Measurements from ENCODE around the gene ALDH3B1.

Gene ALDH3B1

GRCh38 chr11:68047437-68048290 is 37.5 kb downstream of the ALDH3B1 start:
- no peak for DNase-seq

DNA sequence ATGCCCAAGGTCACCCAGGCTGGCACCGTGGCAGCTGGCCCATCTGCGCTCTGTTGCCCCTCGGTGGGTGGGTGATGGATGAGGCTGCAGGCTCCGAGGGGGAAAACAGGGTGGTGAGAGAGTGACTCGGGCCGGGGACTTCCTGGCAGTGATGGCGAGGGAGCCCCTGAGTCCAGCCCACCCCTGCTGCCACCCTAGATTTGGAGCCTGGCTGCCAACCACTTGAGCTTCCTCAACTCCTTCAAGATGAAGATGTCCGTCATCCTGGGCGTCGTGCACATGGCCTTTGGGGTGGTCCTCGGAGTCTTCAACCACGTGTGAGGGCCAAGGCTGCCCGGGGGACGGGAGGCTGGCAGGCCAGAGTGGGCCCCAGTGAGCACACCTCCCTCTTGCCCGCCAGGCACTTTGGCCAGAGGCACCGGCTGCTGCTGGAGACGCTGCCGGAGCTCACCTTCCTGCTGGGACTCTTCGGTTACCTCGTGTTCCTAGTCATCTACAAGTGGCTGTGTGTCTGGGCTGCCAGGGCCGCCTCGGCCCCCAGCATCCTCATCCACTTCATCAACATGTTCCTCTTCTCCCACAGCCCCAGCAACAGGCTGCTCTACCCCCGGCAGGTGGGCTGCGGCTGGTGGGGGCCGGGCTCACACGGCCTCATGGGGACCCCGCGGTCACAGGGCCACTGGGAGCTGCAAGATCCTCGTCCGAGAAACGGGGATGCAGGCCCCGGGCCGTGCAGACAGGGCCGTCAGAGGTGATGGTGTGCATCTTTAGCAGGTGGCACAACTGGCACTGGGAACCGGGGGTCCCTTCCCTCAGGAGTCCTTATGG is 38.8 kb downstream of the ALDH3B1 start:
- no peak for DNase-seq

- no peak for DNase-seq
These were observed 39.6 kb downstream of the ALDH3B1 start for GRCh38 chr11:68049509-68050370.

GRCh38 chr11:68050371-68050841 is 40.3 kb downstream of the ALDH3B1 start:
- no peak for DNase-seq

- no peak for DNase-seq
These were observed 41.3 kb downstream of the ALDH3B1 start for GRCh38 chr11:68051191-68052136.

DNA sequence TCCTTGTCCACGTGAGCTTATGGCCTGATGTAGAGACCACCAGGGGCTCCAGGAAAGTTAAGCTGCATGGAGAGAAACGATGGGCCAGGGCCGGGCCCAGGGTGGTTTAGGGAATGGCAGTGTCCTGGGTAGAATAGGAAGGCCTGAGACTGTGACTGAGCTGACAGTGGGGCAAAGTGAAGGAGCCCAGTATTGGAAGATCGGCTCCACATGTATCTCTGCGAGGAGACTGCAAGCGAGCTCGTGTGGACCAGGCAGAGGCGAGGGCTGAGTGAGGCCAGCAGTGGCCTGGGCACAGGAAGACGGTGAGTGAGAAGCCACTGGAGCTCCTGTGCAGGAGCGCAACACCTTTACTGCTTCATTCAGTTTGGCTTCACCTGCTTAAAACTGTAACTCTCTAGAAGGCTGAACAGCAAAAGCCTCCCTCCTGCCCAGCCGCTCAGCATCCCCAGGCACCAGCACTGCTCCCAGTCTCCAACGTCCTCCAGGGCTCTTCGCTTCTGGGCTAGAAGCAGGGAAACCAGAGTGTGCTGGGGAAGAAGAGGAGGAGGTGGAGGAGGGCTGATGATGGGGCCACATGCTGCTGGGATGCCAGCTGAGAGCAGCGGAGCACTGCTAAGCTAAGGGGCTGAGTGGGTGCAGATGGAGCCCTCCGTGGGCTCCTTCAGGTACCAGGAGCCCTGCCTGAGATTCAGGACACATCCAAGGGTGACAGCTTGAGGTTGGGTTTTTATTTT is 42.2 kb downstream of the ALDH3B1 start:
- no peak for DNase-seq

DNA sequence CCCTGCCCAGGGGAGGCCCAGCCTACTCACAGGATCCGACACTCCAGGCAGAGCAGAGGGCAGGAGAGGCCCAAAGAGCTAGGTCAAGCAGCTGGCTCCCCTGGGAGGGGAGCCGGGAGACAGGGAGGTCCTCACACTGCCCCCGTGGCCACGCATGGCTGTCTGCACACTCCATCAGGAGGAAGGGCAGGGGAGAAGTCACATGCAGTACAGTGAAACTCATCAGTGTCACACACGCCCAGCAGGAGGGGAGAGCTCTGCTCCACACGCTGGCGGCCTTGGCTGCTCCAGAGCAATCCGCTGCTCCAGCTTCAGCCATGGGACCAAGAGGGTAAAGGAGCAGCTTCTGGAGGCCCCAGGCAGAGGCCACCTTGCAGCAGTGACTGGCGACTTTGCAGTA is 43.0 kb downstream of the ALDH3B1 start:
- no peak for DNase-seq

GRCh38 chr11:68053981-68054812 is 44.1 kb downstream of the ALDH3B1 start:
- DNase-seq, result no peak

DNA sequence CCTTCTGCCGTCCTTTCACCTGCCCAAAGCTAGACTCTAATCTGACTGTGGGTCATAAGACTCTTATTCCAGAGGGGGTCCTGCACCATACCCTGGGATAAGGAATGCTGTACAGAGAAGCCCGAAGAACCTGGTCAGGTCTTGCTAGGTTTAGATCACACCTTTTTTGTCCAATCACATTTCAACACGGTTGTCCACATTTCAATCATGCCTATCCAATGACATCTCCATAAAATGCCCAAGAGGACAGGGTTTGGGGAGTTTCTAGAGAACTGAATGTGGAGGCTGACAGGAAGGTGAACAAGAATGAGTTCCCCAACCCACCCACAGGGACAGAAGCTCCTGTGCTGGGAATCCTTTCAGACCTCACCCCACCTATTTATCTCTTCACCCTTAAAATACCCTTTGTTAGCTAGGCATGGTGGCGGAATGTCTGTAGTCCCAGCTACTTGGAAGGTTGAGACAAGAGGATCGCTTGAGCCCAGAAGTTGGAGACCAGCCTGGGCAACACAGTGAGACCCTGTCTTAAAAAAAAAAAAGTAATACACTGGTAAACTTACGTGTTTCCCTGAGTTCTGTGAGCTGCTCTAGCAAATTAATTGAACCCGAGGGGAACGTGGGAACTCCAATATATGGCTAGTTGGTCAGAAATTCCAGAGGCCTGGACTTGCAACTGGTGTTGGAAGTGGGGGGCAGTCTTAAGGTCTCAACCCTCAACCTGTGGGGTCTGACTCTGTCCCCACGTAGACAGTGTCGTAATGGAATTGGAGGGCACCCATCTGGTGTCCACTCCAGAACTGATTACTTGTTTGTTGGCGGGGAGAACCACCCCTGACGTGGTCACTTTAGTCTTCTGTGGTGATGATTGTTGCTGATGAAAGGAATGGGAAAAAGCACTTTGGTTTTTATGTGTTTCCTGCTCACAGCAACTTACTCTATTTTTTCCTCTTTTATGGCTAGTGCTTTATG is 46.5 kb downstream of the ALDH3B1 start:
- DNase-seq, result no peak

DNA sequence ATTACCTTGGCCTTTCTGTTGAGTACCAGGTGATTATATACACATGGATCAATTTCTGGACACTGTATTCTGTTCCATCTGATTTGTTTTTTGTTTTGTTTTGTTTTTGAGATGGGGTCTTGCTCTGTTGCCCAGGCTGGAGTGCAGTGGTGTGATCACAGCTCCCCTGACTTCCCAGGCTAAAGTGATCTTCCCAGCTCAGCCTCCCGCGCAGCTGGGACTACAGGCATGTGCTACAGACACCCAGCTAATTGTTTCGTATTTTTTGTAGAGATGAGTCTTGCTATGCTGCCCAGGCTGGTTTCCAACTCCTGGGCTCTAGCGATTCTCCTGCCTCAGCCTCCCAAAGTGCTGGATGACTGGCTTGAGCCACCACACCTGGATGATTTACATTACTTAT is 47.7 kb downstream of the ALDH3B1 start:
- no peak for DNase-seq

GRCh38 chr11:68061508-68061907 is 51.4 kb downstream of the ALDH3B1 start:
- no peak for DNase-seq

- no peak for DNase-seq
These were observed 54.8 kb downstream of the ALDH3B1 start for GRCh38 chr11:68064926-68065325.

DNA sequence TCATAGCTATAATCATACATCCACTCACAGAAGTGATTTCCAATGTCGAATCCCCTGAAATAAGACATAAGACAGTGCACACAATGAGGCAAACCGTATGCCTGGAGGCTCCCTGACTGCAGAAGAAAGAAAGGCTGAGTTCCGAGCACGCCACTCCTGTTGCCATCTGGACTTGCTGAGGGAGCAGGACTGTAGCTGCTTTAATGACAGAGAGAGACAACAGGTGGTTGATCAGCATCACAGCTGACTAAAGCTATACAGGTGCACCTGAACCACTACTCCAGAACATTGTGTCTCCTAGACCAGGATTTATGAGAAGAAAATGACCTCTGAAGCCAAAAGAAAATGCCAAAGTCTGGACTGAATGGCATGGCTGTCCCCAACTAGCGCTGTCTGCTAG is 55.7 kb downstream of the ALDH3B1 start:
- no peak for DNase-seq

DNA sequence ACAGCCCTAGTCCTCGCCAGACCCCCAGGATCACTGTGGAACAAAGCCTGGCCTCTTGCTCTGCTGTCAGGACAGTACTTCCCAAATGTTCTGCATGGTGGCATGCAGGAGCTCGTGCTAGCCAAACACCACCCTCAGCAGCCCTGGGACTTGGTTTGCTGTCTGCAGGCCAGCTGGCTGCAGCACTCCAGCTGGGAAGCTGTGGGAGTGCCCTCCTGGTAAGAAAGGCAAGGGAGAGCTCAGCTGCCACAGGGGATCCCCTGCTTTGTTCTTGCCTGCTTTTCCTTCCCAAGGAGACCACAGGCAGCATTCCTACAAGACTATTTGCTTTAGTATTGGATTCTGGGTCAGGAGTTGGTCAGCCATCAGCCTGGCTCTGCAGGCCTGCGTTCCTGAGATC is 56.6 kb downstream of the ALDH3B1 start:
- no peak for DNase-seq

DNA sequence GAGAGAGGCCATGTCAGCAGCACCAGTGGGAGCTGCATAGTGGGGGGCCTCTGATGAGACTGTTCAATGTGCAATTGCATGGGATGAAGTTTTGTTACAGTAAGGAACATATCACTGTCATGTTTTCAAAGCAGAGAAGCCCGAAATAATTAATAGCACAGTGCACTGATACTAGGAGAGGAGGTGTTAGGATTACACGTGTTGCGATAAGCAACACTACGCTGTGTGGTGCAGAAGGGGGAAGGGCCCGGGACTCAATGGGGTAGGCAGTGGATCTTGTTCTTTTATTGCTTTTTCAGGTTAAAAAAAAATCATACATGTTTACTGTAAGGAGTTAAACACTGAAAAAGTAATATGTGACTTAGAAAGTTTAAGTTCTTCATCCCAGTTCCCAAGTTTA is 57.9 kb downstream of the ALDH3B1 start:
- no peak for DNase-seq

- no peak for DNase-seq
These were observed 61.3 kb downstream of the ALDH3B1 start for GRCh38 chr11:68071281-68072048.

DNA sequence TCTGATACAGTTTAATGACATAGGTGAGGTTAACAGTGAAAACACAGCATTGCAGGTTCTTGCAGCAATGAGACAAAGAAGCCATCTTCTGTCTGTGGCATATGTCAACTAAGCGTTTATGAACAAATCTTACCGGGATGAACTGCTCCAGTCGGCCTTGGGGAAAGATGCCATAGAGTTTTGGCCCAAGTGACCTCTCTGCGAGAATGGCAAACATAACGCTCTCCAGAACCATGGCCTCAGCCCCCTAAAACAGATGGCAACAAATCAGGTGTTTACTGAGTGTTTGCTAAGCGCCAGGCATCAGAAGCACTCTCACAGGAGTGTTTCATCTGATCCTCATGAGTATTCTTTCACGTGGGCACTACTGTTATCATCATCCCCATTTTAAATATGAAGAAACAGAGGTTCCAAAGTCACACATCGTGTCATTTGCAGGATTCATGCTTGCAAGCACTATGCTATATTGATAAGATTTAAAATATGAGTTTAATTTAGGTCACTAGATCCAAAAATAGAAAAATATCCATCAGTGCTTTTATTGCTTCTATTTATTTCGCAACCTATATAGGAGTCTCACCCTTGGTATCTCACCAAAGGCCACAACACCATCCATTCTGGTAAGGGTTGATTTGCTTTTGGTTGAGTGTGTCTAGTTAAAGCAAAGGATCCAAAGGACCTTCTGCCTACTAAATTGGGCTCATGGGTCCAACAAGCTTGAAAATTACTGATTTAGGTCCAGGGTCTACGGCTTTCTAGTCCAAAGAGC is 64.6 kb downstream of the ALDH3B1 start:
- no peak for DNase-seq
